Measurements from ENCODE around the gene PTRH1. TPM values are rescaled to one million over a fixed set of nuclear protein-coding genes. Genes with fewer than 3 reads are reported as not detected.

PTRH1 gene
- total and polyA plus RNA-seq, 2 of the 13 experiments (the other 11 are each of a cell fraction or from before 2014, with no cell fraction given): 4.0 to 10.4 TPM

- no peak for DNase-seq (ENCODE audit: low spot score)
- no peak overlapping the region for H3K9ac ChIP-seq (ENCODE audit: insufficient read depth, low read depth, low read length)
- in situ Hi-C loops (cut with HindIII; ENCODE audit: extremely low pct_ligation_motif_present, low pct_unique_long_range_greater_than_20kb): no loop called here
- H3K4me2 ChIP-seq (ENCODE audit: low read depth, low read length): no peak overlapping the region
- no peaks in the 10 kb centered on the region for H3K9me3 ChIP-seq (ENCODE audit: low read length)
- no peak for FAIRE-seq
- no peak overlapping the region for H3K4me3 ChIP-seq (replicated peaks in 1 of 3; ENCODE audit: insufficient read depth in 1 of 3, low read depth in 2 of 3, low read length in 3 of 3)
- H3K27me3 ChIP-seq (ENCODE audit: control insufficient read depth in 1 of 2, insufficient read depth in 2 of 2, low read length in 2 of 2): no peaks in the 10 kb centered on the region
- ChIA-PET CTCF (ENCODE audit: low intra/inter-chr PET ratio, low total read pairs) (no interaction called here), POLR2A (no interaction called here)
- H3K27ac ChIP-seq (ENCODE audit: extremely low read length, insufficient read depth, low read length): no peak overlapping the region
- intact Hi-C loops (cut with micrococcal nuclease; ENCODE audit: unreplicated experiment): no loop called here
- no peaks in the 10 kb centered on the region for H3K4me1 ChIP-seq (ENCODE audit: insufficient read depth, low read length)
- no peaks in the 10 kb centered on the region for H3K79me2 ChIP-seq (ENCODE audit: insufficient read depth, low read length)
- no TSS peak for BruUV-seq (replicated peaks)
- no peaks in the 10 kb centered on the region for H3K36me3 ChIP-seq (replicated peaks in 1 of 2; ENCODE audit: control insufficient read depth in 1 of 2, insufficient read depth in 2 of 2, low read length in 2 of 2)
- 87% methylated on average over 12 of the region's 12 CpGs for WGBS (ENCODE audit: low lambda C conversion rate)
- no peaks in the 10 kb centered on the region for H4K20me1 ChIP-seq (ENCODE audit: insufficient read depth, low read length)
- no peak overlapping the region for H2AFZ ChIP-seq (ENCODE audit: low read length)
- no peak for ATAC-seq
- TF ChIP-seq FOXJ3 (CRISPR knock-in tag; IDR thresholded peaks at IDR 0.05; ENCODE audit: borderline replicate concordance) (no peak), HOXA9 (CRISPR knock-in tag; IDR thresholded peaks at IDR 0.05; ENCODE audit: borderline replicate concordance) (no peak), ZBTB8A (CRISPR knock-in tag; IDR thresholded peaks at IDR 0.05; ENCODE audit: borderline replicate concordance, low read depth) (no peak), HNF1B (CRISPR knock-in tag; IDR thresholded peaks at IDR 0.05) (no peak), MZF1 (CRISPR knock-in tag; IDR thresholded peaks at IDR 0.05; ENCODE audit: borderline replicate concordance) (no peak), IRF9 (CRISPR knock-in tag; IDR thresholded peaks at IDR 0.05; ENCODE audit: borderline replicate concordance) (no peak), FOXP4 (CRISPR knock-in tag; IDR thresholded peaks at IDR 0.05) (no peak), GZF1 (CRISPR knock-in tag; IDR thresholded peaks at IDR 0.05) (no peak), GATAD1 (CRISPR knock-in tag; IDR thresholded peaks at IDR 0.05) (no peak), ZSCAN29 (CRISPR knock-in tag; conservative IDR thresholded peaks at IDR 0.05) (no peak), SCMH1 (CRISPR knock-in tag; IDR thresholded peaks at IDR 0.05; ENCODE audit: borderline replicate concordance) (no peak), DBP (CRISPR knock-in tag; IDR thresholded peaks at IDR 0.05; ENCODE audit: not compliant biosample characterization) (no peak), CEBPB (IDR thresholded peaks at IDR 0.05; ENCODE audit: borderline replicate concordance, low read depth, low read length) (no peak), ZNF280D (CRISPR knock-in tag; IDR thresholded peaks at IDR 0.05) (no peak), ZC3H4 (CRISPR knock-in tag; IDR thresholded peaks at IDR 0.05; ENCODE audit: borderline replicate concordance) (no peak), NFE2L2 (IDR thresholded peaks at IDR 0.05; ENCODE audit: low read length) (no peak), HNRNPL (IDR thresholded peaks at IDR 0.05; ENCODE audit: low read depth, low read length) (no peak)
Observed at GRCh38 chr9:127676638-127677037, 38.8 kb downstream of the PTRH1 start.
